ENCODE measurements around the gene CLCF1.
A peak's percentile ranks its signal among the peaks of the same experiment; 100 is the strongest.

Gene CLCF1

DNA sequence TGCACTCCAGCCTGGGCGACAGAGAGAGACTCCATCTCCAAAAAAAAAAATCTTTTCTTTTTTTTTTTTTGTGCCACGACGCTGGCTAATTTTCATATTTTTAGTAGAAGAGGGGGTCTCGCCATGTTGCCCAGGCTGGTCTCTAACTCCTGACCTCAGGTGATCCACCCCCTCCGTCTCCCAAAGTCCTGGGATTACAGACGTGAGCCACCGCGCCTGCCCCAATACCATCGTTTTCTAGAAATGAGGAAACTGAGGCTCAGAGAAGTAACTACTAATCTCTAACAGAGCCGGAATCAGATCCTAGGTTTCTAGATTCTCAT is 56.6 kb downstream of the CLCF1 start:
- Mint-ChIP-seq H3K4me3 (peak overlapping the region; percentile 91), H3K27me3 (ENCODE audit: low read depth, poor library complexity) (peaks cover 35% of the 10 kb centered on the region), H3K27ac (peak overlapping the region; percentile 99), H3K36me3 (ENCODE audit: low read depth) (no peaks in the 10 kb centered on the region), H3K4me1 (peaks cover 21% of the 10 kb centered on the region), H3K9me3 (no peaks in the 10 kb centered on the region)
- DNase-seq, result no peak
- TF ChIP-seq, protein P1, sequence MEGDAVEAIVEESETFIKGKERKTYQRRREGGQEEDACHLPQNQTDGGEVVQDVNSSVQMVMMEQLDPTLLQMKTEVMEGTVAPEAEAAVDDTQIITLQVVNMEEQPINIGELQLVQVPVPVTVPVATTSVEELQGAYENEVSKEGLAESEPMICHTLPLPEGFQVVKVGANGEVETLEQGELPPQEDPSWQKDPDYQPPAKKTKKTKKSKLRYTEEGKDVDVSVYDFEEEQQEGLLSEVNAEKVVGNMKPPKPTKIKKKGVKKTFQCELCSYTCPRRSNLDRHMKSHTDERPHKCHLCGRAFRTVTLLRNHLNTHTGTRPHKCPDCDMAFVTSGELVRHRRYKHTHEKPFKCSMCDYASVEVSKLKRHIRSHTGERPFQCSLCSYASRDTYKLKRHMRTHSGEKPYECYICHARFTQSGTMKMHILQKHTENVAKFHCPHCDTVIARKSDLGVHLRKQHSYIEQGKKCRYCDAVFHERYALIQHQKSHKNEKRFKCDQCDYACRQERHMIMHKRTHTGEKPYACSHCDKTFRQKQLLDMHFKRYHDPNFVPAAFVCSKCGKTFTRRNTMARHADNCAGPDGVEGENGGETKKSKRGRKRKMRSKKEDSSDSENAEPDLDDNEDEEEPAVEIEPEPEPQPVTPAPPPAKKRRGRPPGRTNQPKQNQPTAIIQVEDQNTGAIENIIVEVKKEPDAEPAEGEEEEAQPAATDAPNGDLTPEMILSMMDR (IDR thresholded peaks at IDR 0.05), result no peak

DNA sequence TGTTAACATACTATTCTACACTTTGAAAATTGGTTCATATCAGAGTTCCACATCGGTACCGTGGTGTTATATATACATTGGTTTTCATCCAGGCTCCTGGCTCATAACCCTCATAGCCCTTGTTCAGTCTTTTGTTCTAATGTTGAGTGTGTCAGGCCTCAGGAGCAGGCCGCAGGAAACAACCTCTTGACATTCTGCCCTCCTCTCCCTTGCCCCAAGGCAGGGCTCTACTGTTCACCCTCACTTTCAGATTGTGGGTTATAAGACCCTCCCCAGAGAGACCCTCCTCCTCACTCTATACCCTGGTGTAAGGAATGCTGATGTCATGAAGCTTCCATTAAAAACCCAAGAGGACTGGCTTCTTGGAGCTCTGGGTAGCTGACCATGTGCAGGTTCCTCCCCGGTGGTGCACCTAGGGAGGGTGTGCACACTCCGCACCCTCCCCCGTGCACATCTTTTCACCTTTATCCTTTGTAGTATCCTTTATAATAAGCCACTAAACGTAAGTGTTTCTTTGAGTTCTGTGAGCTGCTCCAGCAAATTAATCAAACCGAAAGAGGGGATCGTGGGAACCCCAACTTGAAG is 58.0 kb downstream of the CLCF1 start:
- Mint-ChIP-seq H3K36me3 (ENCODE audit: low read depth) (no peaks in the 10 kb centered on the region), H3K4me1 (peaks cover 21% of the 10 kb centered on the region), H3K9me3 (no peaks in the 10 kb centered on the region), H3K27me3 (ENCODE audit: low read depth, poor library complexity) (peaks cover 25% of the 10 kb centered on the region), H3K27ac (no peak overlapping the region), H3K4me3 (peak overlapping the region; percentile 58)
- no peak for DNase-seq
- TF ChIP-seq, protein P1 (IDR thresholded peaks at IDR 0.05), result no peak

DNA sequence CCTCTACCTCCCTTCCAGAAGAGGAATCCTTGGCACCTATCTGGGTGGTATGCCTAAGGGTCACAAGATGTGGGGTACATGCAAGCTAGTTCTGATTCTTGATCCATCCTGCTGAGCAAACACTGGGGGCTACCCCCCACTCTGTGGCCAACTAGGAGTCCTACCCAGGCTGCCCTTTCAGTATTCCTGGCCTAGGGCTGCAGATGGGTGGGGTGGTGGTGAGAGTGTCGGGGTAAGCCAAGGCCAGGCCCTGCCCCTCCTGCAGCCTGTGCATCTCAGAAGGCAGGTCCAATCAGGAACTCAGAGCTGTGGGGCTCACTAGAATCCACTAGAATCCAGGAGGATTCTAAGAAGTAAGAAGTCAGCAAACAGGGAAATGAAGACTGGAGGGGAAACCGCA is 59.2 kb downstream of the CLCF1 start:
- DNase-seq, result no peak
- Mint-ChIP-seq H3K4me1 (peaks cover 21% of the 10 kb centered on the region), H3K36me3 (ENCODE audit: low read depth) (no peaks in the 10 kb centered on the region), H3K4me3 (no peak overlapping the region), H3K27ac (no peak overlapping the region), H3K9me3 (no peaks in the 10 kb centered on the region), H3K27me3 (ENCODE audit: low read depth, poor library complexity) (peaks cover 20% of the 10 kb centered on the region)
- TF ChIP-seq, protein P1 (IDR thresholded peaks at IDR 0.05), result no peak

Data from nephron progenitor cell (in vitro differentiated cells).